Cardiac muscle cell (in vitro differentiated cells and primary cell): Measurements from ENCODE around the gene PPM1H. TPM values are rescaled to one million over a fixed set of nuclear protein-coding genes. Genes with fewer than 3 reads are reported as not detected.

Source experiments
- DNase-seq, 2 donors: peaks; one replicate each; pipeline versions ENCODE4 v3.0.0 to v3.0.0-alpha.2; 2010 to 2017; ENCODE audit warnings: low read depth in 1 of 2, low spot score in 1 of 2
- H3K27ac ChIP-seq: fragments of 200-600 bp; sonication (generic); 2 replicates; pipeline ENCODE4 v1.5.1; 2016
- H3K27me3 ChIP-seq: fragments of 200-600 bp; sonication (generic); 2 replicates; pipeline ENCODE4 v1.6.0; 2016; ENCODE audit warnings: control low read depth
- H3K36me3 ChIP-seq: fragments of 200-600 bp; sonication (generic); 2 replicates; pipeline ENCODE4 v1.5.1; 2016; ENCODE audit warnings: control low read depth
- H3K4me1 ChIP-seq: fragments of 200-600 bp; sonication (generic); 2 replicates; pipeline ENCODE4 v1.8.1; 2017; ENCODE audit warnings: low read depth, mild to moderate bottlenecking, mixed run types
- H3K4me3 ChIP-seq: fragments of 200-600 bp; sonication (generic); 2 replicates; pipeline ENCODE4 v1.5.1; 2016; ENCODE audit warnings: mild to moderate bottlenecking
- H3K9me3 ChIP-seq: fragments of 200-600 bp; sonication (generic); 2 replicates; pipeline ENCODE4 v1.5.1; 2017; ENCODE audit warnings: low read depth, mild to moderate bottlenecking, control low read depth
- CTCF ChIP-seq: IDR thresholded peaks from 2 replicates; pipeline ENCODE4 v1.5.1; 2012; ENCODE audit warnings: low read depth, mild to moderate bottlenecking, low read length
- polyA plus RNA-seq: library from polyadenylated mRNA; unstranded; fragments of >200 nt; fragmentation: Nextera tagmentation; extraction: Ambion mirVana; gene quantifications from 2 replicates; pipeline ENCODE4 v1.2.1, GENCODE V29; 2016
- total RNA-seq: library from RNA; depleted of rRNA; stranded (reverse); fragments of >200 nt; gene quantifications from 2 replicates; pipeline ENCODE4 v1.2.3, GENCODE V29; 2016

PPM1H gene
- total and polyA plus RNA-seq, 2 experiments from 2014 or later, result 2.9 to 3.3 TPM

DNA sequence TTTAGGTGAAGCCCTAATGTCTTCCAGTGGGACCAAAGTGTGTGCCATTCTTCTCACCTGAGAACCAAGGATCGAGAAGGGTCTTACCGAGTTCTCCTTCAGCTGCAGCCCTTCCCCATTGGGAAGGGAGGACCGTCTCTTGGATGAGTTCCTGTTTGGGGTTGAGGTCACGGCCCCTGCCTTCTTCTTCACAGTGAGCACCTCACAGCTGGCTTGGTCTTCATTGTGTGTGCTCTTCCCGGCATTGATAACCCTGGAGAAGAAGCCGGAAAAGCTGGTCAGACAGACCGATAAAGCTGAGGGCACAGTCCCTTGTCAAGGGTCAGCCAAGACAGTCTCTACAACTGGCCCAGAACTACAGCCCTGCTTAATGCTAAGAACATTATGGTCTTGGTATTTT lies 102.9 kb downstream of the PPM1H start:
- no peaks in the 10 kb centered on the region for H3K9me3 ChIP-seq
- no peak overlapping the region for H3K4me3 ChIP-seq
- no peak for DNase-seq
- no peaks in the 10 kb centered on the region for H3K36me3 ChIP-seq
- peaks cover 84% of the 10 kb centered on the region for H3K27me3 ChIP-seq
- no peak for TF ChIP-seq CTCF
- H3K27ac ChIP-seq, result no peak overlapping the region
- no peaks in the 10 kb centered on the region for H3K4me1 ChIP-seq

GRCh38 chr12:62827855-62828254 lies 107.1 kb downstream of the PPM1H start:
- no peak overlapping the region for H3K4me3 ChIP-seq
- H3K36me3 ChIP-seq, result no peaks in the 10 kb centered on the region
- no peaks in the 10 kb centered on the region for H3K9me3 ChIP-seq
- H3K27ac ChIP-seq, result no peak overlapping the region
- H3K4me1 ChIP-seq, result no peaks in the 10 kb centered on the region
- DNase-seq, result no peak
- peaks cover 46% of the 10 kb centered on the region for H3K27me3 ChIP-seq
- no peak for TF ChIP-seq CTCF

DNA sequence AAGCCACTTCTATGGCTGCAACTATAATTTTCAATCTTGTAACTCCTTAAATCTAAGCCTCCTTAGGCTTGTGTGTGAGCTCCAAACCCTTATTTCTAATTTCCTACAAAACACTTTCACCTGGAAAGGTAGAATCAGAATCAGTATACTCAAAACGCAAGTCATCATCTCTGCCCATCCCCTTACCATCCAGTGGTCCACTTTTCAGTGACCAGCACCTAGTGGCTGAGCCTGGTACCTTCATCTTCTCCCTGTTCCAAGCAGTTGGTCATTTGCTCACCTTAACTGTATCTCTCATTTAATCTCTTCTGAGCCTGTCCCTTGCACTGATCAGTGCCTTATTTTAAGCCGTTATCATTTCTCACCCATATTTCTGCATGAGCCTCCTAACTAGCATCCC lies 107.9 kb downstream of the PPM1H start:
- no peak for TF ChIP-seq CTCF
- DNase-seq, result no peak
- Histone ChIP-seq H3K27me3 (peaks cover 38% of the 10 kb centered on the region), H3K9me3 (no peaks in the 10 kb centered on the region), H3K36me3 (no peaks in the 10 kb centered on the region), H3K4me1 (no peaks in the 10 kb centered on the region), H3K4me3 (no peak overlapping the region), H3K27ac (no peak overlapping the region)

- peak in 1 of 2 donors; percentile 83 for DNase-seq
- Histone ChIP-seq H3K4me3 (no peak overlapping the region), H3K4me1 (no peaks in the 10 kb centered on the region), H3K36me3 (no peaks in the 10 kb centered on the region), H3K9me3 (no peaks in the 10 kb centered on the region), H3K27ac (no peak overlapping the region), H3K27me3 (peaks cover 18% of the 10 kb centered on the region)
- no peak for TF ChIP-seq CTCF
These were observed 117.2 kb downstream of the PPM1H start for GRCh38 chr12:62817556-62818271.

GRCh38 chr12:62814243-62814642 lies 120.7 kb downstream of the PPM1H start:
- no peak overlapping the region for H3K4me3 ChIP-seq
- H3K9me3 ChIP-seq, result no peaks in the 10 kb centered on the region
- peaks cover 29% of the 10 kb centered on the region for H3K27me3 ChIP-seq
- TF ChIP-seq CTCF, result no peak
- no peak overlapping the region for H3K27ac ChIP-seq
- no peak for DNase-seq
- no peaks in the 10 kb centered on the region for H3K4me1 ChIP-seq
- no peaks in the 10 kb centered on the region for H3K36me3 ChIP-seq
